ENCODE results near the gene AGRN.

DNA sequence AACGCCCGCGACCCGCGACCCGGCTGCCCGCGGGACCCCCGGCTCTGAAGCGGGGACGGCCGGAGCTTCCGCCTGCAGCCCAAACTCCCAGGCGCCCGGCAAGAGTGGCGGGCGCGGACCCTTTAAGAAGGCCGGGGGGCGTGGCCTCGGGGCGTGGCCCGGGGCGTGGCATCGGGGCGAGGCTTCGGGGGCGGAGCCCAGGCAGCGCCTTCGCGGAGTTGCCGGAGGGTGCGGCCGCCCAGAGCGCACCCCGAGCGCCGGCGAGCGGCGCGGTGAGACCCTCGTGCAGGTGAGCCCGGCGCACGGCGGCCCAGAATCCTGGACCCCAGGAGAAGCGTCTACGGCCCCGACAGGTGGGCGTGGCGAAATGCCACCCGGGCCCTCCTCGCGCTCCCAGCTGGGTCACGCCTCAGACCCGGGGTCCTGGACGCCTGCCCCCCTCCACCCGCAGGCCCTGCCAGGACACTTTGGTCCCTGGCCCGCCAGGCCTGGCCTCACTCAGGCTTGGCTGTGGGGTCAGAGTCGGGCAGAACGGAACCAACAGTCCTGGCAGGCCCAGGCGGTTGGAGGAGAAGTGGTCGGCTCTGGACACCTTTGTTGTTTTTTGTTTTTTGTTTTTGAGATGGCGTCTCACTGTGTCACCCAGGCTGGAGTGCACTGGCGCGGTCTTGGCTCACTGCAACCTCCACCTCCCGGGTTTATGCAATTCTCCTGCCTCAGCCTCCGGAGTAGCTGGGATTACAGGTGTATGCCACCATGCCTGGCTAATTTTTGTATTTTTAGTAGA, 39.8 kb downstream of the AGRN start:
- TF ChIP-seq CTCF (IDR thresholded peaks at IDR 0.05) (no peak), EP300 (IDR thresholded peaks at IDR 0.05) (no peak)
